ENCODE data around the gene GAGE12G.
"Not testable (repeated sequence)": the region's sequence is repeated elsewhere in the genome, so short reads cannot be mapped to it uniquely, and the experiment has no call there.

Gene GAGE12G, protein sequence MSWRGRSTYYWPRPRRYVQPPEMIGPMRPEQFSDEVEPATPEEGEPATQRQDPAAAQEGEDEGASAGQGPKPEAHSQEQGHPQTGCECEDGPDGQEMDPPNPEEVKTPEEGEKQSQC

DNA sequence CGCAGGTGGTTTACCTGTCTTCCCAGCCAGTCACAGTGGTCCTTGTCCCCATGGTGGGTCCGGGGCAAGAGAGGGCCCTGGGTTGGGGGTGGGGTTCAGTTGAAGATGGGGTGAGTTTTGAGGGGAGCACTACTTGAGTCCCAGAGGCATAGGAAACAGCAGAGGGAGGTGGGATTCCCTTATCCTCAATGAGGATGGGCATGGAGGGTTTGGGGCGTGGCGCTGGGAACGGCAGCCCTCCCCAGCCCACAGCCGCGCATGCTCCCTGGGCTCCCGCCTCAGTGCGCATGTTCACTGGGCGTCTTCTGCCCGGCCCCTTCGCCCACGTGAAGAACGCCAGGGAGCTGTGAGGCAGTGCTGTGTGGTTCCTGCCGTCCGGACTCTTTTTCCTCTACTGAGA lies at the start of gene GAGE12G:
Gene GAGE12G (plus strand): TSS at position 301 of the 400 bp plus-strand sequence. CDS start 1,155 bp downstream, outside the sequence.
- not testable (repeated sequence) for H3K4me3 ChIP-seq (ENCODE audit: low read depth, low read length)

DNA sequence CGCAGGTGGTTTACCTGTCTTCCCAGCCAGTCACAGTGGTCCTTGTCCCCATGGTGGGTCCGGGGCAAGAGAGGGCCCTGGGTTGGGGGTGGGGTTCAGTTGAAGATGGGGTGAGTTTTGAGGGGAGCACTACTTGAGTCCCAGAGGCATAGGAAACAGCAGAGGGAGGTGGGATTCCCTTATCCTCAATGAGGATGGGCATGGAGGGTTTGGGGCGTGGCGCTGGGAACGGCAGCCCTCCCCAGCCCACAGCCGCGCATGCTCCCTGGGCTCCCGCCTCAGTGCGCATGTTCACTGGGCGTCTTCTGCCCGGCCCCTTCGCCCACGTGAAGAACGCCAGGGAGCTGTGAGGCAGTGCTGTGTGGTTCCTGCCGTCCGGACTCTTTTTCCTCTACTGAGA lies 38.3 kb upstream of the GAGE12G start, which contains the start of gene GAGE12C:
Gene GAGE12C (plus strand): TSS at position 301 of the 400 bp plus-strand sequence. CDS start 1,155 bp downstream, outside the sequence.
- H3K4me3 ChIP-seq (ENCODE audit: low read depth, low read length), result not testable (repeated sequence)

DNA sequence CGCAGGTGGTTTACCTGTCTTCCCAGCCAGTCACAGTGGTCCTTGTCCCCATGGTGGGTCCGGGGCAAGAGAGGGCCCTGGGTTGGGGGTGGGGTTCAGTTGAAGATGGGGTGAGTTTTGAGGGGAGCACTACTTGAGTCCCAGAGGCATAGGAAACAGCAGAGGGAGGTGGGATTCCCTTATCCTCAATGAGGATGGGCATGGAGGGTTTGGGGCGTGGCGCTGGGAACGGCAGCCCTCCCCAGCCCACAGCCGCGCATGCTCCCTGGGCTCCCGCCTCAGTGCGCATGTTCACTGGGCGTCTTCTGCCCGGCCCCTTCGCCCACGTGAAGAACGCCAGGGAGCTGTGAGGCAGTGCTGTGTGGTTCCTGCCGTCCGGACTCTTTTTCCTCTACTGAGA lies 28.8 kb upstream of the GAGE12G start, which contains the start of gene GAGE12D:
Gene GAGE12D (plus strand): TSS at position 301 of the 400 bp plus-strand sequence. CDS start 1,155 bp downstream, outside the sequence.
- not testable (repeated sequence) for H3K4me3 ChIP-seq (ENCODE audit: low read depth, low read length)

DNA sequence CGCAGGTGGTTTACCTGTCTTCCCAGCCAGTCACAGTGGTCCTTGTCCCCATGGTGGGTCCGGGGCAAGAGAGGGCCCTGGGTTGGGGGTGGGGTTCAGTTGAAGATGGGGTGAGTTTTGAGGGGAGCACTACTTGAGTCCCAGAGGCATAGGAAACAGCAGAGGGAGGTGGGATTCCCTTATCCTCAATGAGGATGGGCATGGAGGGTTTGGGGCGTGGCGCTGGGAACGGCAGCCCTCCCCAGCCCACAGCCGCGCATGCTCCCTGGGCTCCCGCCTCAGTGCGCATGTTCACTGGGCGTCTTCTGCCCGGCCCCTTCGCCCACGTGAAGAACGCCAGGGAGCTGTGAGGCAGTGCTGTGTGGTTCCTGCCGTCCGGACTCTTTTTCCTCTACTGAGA lies 19.2 kb upstream of the GAGE12G start, which contains the start of gene GAGE12E:
Gene GAGE12E (plus strand): TSS at position 301 of the 400 bp plus-strand sequence. CDS start 1,155 bp downstream, outside the sequence.
- H3K4me3 ChIP-seq (ENCODE audit: low read depth, low read length), result not testable (repeated sequence)

- H3K4me3 ChIP-seq (ENCODE audit: low read depth, low read length), result not testable (repeated sequence)
Observed at GRCh38 chrX:49560542-49560941, 9.7 kb upstream of the GAGE12G start, which contains the start of gene GAGE12F. GAGE12F (plus strand) TSS chrX:49560842; CDS start chrX:49561997, 1,155 bp downstream.

DNA sequence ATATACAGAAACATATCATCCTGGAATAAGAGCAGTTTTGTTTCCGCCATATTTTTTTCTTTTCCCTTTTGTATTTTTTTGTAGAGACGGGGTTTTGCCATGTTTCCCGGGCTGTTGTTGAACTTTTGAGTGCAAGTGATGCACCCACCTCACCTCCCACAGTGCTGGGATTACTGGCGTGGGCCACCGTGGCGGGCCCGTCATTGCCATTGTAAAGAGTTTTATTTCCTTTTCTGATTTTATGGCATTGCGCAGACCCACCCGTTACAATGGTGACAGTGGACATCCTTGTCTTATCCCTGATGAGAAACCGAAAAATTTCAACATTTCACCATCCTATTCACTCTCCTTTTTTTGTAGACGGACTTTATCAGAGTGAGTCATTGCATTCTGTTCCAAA lies 1.5 kb upstream of the GAGE12G start:
- H3K4me3 ChIP-seq (ENCODE audit: low read depth, low read length), result not testable (repeated sequence)

- H3K4me3 ChIP-seq (ENCODE audit: low read depth, low read length), result not testable (repeated sequence)
Observed at GRCh38 chrX:49569152-49569551, 1.0 kb upstream of the GAGE12G start.

DNA sequence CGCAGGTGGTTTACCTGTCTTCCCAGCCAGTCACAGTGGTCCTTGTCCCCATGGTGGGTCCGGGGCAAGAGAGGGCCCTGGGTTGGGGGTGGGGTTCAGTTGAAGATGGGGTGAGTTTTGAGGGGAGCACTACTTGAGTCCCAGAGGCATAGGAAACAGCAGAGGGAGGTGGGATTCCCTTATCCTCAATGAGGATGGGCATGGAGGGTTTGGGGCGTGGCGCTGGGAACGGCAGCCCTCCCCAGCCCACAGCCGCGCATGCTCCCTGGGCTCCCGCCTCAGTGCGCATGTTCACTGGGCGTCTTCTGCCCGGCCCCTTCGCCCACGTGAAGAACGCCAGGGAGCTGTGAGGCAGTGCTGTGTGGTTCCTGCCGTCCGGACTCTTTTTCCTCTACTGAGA lies 9.4 kb downstream of the GAGE12G start, which contains the start of gene GAGE12H:
Gene GAGE12H (plus strand): TSS at position 301 of the 400 bp plus-strand sequence. CDS start 1,155 bp downstream, outside the sequence.
- H3K4me3 ChIP-seq (ENCODE audit: low read depth, low read length), result not testable (repeated sequence)

- H3K4me3 ChIP-seq (ENCODE audit: low read depth, low read length), result not testable (repeated sequence)
Observed at GRCh38 chrX:49589196-49589595, 19.0 kb downstream of the GAGE12G start, which contains the start of gene GAGE2A. GAGE2A (plus strand) TSS chrX:49589496; CDS start chrX:49590651, 1,155 bp downstream.

GRCh38 chrX:49589769-49590478 lies 19.7 kb downstream of the GAGE12G start:
- not testable (repeated sequence) for H3K4me3 ChIP-seq (ENCODE audit: low read depth, low read length)

GRCh38 chrX:49590488-49590887 lies 20.3 kb downstream of the GAGE12G start:
- not testable (repeated sequence) for H3K4me3 ChIP-seq (ENCODE audit: low read depth, low read length)

DNA sequence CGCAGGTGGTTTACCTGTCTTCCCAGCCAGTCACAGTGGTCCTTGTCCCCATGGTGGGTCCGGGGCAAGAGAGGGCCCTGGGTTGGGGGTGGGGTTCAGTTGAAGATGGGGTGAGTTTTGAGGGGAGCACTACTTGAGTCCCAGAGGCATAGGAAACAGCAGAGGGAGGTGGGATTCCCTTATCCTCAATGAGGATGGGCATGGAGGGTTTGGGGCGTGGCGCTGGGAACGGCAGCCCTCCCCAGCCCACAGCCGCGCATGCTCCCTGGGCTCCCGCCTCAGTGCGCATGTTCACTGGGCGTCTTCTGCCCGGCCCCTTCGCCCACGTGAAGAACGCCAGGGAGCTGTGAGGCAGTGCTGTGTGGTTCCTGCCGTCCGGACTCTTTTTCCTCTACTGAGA lies 28.5 kb downstream of the GAGE12G start, which contains the start of gene GAGE1:
Gene GAGE1 (plus strand): TSS at position 301 of the 400 bp plus-strand sequence. CDS start 1,155 bp downstream, outside the sequence.
- H3K4me3 ChIP-seq (ENCODE audit: low read depth, low read length), result not testable (repeated sequence)

- no peak overlapping the region for H3K4me3 ChIP-seq (ENCODE audit: low read depth, low read length)
- TF ChIP-seq, protein P1, sequence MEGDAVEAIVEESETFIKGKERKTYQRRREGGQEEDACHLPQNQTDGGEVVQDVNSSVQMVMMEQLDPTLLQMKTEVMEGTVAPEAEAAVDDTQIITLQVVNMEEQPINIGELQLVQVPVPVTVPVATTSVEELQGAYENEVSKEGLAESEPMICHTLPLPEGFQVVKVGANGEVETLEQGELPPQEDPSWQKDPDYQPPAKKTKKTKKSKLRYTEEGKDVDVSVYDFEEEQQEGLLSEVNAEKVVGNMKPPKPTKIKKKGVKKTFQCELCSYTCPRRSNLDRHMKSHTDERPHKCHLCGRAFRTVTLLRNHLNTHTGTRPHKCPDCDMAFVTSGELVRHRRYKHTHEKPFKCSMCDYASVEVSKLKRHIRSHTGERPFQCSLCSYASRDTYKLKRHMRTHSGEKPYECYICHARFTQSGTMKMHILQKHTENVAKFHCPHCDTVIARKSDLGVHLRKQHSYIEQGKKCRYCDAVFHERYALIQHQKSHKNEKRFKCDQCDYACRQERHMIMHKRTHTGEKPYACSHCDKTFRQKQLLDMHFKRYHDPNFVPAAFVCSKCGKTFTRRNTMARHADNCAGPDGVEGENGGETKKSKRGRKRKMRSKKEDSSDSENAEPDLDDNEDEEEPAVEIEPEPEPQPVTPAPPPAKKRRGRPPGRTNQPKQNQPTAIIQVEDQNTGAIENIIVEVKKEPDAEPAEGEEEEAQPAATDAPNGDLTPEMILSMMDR (IDR thresholded peaks at IDR 0.05; ENCODE audit: low read depth, low read length), result no peak
Observed at GRCh38 chrX:49610718-49611310, 40.6 kb downstream of the GAGE12G start.

- TF ChIP-seq, protein P1 (IDR thresholded peaks at IDR 0.05; ENCODE audit: low read depth, low read length), result no peak
- no peak overlapping the region for H3K4me3 ChIP-seq (ENCODE audit: low read depth, low read length)
Observed at GRCh38 chrX:49618574-49618973, 48.4 kb downstream of the GAGE12G start.
